CD4-positive, alpha-beta memory T cell (primary cell): Measurements from ENCODE around the gene CTBP2. TPM values are rescaled to one million over a fixed set of nuclear protein-coding genes. Genes with fewer than 3 reads are reported as not detected.

Experiments used
- CTCF ChIA-PET: fragments of 350-600 bp; sonication (Branson Sonifier 250); formaldehyde crosslinking; loops from one replicate; lab custom pipeline; 2021; ENCODE audit warnings: inconsistent platforms; ENCODE audit not compliant: partially characterized antibody; lab: Charles Lee
- POLR2A ChIA-PET: fragments of 350-600 bp; sonication (Branson Sonifier 250); formaldehyde crosslinking; loops from one replicate; lab custom pipeline; 2021; ENCODE audit not compliant: partially characterized antibody; lab: Charles Lee
- DNase-seq, 5 donors: peaks; one replicate each; pipeline versions ENCODE4 v3.0.0 to v3.0.0-alpha.2; 2020 to 2022; ENCODE audit warnings: mixed read lengths in 1 of 5
- H3K27ac ChIP-seq: one replicate; pipeline ENCODE4 v1.7.0; 2013; ENCODE audit warnings: low read depth, low read length
- H3K27me3 ChIP-seq: 2 replicates; pipeline ENCODE4 v1.7.0; 2013; ENCODE audit warnings: mild to moderate bottlenecking, low read length, moderate library complexity; ENCODE audit not compliant: insufficient read depth
- H3K36me3 ChIP-seq: 2 replicates; pipeline ENCODE4 v1.7.0; 2013; ENCODE audit warnings: mild to moderate bottlenecking, low read length, moderate library complexity; ENCODE audit not compliant: insufficient read depth
- H3K4me1 ChIP-seq: 2 replicates; pipeline ENCODE4 v1.7.0; 2013; ENCODE audit warnings: mild to moderate bottlenecking, low read length, moderate library complexity; ENCODE audit not compliant: insufficient read depth
- H3K4me3 ChIP-seq, 2 donors: one replicate each; pipeline ENCODE4 v1.7.0; 2013; ENCODE audit warnings: low read length in 2 of 2, mild to moderate bottlenecking in 1 of 2
- H3K9me3 ChIP-seq, 2 donors: one replicate each; pipeline ENCODE4 v1.7.0; 2013; ENCODE audit warnings: low read length in 2 of 2, control low read depth in 1 of 2; ENCODE audit not compliant: control insufficient read depth in 1 of 2
- H3K27ac Mint-ChIP-seq, 7 donors: one replicate each; pipeline ENCODE4 v1.8.0; 2020 to 2021; ENCODE audit warnings: mixed read lengths in 7 of 7, mild to moderate bottlenecking in 6 of 7, inconsistent platforms in 3 of 7, moderate library complexity in 3 of 7
- H3K27me3 Mint-ChIP-seq, 2 donors: one replicate each; pipeline ENCODE4 v1.8.0; 2020 to 2021; ENCODE audit warnings: mixed read lengths in 2 of 2
- H3K36me3 Mint-ChIP-seq, 2 donors: one replicate each; pipeline ENCODE4 v1.8.0; 2020 to 2021; ENCODE audit warnings: mixed read lengths in 2 of 2, inconsistent platforms in 1 of 2, mild to moderate bottlenecking in 1 of 2
- H3K4me1 Mint-ChIP-seq, 4 donors: one replicate each; pipeline ENCODE4 v1.8.0; 2020 to 2021; ENCODE audit warnings: mixed read lengths in 4 of 4, mild to moderate bottlenecking in 1 of 4
- H3K4me3 Mint-ChIP-seq, 8 donors: one replicate each; pipeline ENCODE4 v1.8.0; 2020 to 2021; ENCODE audit warnings: mixed read lengths in 8 of 8, mild to moderate bottlenecking in 7 of 8, moderate library complexity in 6 of 8, inconsistent platforms in 3 of 8
- H3K9me3 Mint-ChIP-seq, 8 donors: one replicate each; pipeline ENCODE4 v1.8.0; 2020 to 2021; ENCODE audit warnings: mixed read lengths in 8 of 8, mild to moderate bottlenecking in 5 of 8, inconsistent platforms in 3 of 8, moderate library complexity in 1 of 8
- intact Hi-C: fragments of 100-400 bp; cut with micrococcal nuclease; formaldehyde crosslinking; loops from one replicate; pipeline ENCODE4 v1.15.1; 2023
- polyA plus RNA-seq, 2 donors: library from polyadenylated mRNA; unstranded; fragments of 300-500 nt; fragmentation: Illumina TruSeq; gene quantifications; one replicate each; pipeline ENCODE4 v1.2.3, GENCODE V29; 2021
- total RNA-seq, 2 experiments: library from RNA; stranded (reverse); gene quantifications; one replicate each; pipeline ENCODE4 v1.2.3, GENCODE V29; 2021

Gene CTBP2
- total and polyA plus RNA-seq, 4 experiments from 2014 or later: 0.16 to 0.97 (median 0.61) TPM; not detected in 1

GRCh38 chr10:125127110-125127509 is 33.3 kb downstream of the CTBP2 start:
- Mint-ChIP-seq H3K4me1 (no peaks in the 10 kb centered on the region), H3K9me3 (peaks cover 0 to 3% (median 0%) of the 10 kb centered on the region in 8 donors), H3K27ac (no peak overlapping the region), H3K36me3 (no peaks in the 10 kb centered on the region), H3K27me3 (peaks cover 3 to 9% of the 10 kb centered on the region in 2 donors), H3K4me3 (no peak overlapping the region)
- Histone ChIP-seq H3K4me1 (no peaks in the 10 kb centered on the region), H3K9me3 (no peaks in the 10 kb centered on the region), H3K27me3 (no peaks in the 10 kb centered on the region), H3K4me3 (no peak overlapping the region), H3K27ac (no peak overlapping the region), H3K36me3 (no peaks in the 10 kb centered on the region)
- intact Hi-C loops: no loop called here
- DNase-seq: no peak
- ChIA-PET POLR2A (no interaction called here), CTCF (no interaction called here)

DNA sequence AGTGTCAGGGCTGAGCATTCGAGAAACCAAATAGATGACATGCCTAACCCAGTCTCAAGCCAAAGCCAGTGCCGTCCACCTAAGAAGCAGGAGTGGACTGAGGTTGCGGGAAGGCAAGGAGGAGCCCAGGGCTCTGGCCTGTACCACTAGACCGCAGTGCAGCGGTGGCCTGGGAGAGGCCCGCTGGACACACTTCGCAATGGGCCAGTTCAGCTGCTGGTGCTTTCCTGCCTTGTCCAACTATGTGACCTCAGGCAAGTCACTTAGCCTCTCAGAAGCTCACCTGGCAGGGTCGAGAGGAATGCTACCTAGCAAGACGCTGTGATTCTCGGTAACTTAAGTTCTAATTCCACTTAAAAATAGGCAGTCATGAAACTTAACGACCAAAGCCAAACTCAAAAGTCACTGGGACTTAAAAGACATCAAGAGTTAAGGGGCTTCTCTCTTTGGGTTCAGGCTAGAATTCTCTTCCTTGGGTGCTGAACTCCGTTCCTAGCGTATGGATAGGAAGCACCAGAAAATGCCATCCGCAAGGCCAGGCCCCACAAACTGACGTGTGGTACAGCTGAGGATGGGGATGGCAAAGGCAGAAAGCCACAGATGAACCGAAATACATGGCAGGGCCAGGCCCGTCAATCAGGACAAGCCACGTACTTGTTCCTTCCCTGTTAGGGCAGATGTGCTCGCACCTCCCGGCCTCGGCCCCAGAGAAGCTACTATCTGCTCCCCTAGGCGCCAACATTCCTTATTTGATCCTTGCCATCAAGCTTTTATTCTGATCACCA is 34.2 kb downstream of the CTBP2 start:
- no peaks in the 10 kb centered on the region for H3K27me3 ChIP-seq
- no peak overlapping the region for H3K27ac ChIP-seq
- peaks cover 3 to 9% of the 10 kb centered on the region in 2 donors for H3K27me3 Mint-ChIP-seq
- ChIA-PET POLR2A (no interaction called here), CTCF (no interaction called here)
- no peaks in the 10 kb centered on the region for H3K36me3 Mint-ChIP-seq
- no peak overlapping the region for H3K4me3 Mint-ChIP-seq
- H3K9me3 Mint-ChIP-seq: peaks cover 0 to 3% (median 0%) of the 10 kb centered on the region in 8 donors
- H3K36me3 ChIP-seq: no peaks in the 10 kb centered on the region
- no peak overlapping the region for H3K4me3 ChIP-seq
- H3K4me1 Mint-ChIP-seq: no peaks in the 10 kb centered on the region
- intact Hi-C loops: no loop called here
- H3K4me1 ChIP-seq: no peaks in the 10 kb centered on the region
- no peaks in the 10 kb centered on the region for H3K9me3 ChIP-seq
- DNase-seq: no peak
- H3K27ac Mint-ChIP-seq: no peak overlapping the region

- ChIA-PET CTCF (no interaction called here), POLR2A (no interaction called here)
- H3K9me3 Mint-ChIP-seq: no peaks in the 10 kb centered on the region
- no peak overlapping the region for H3K27ac ChIP-seq
- H3K36me3 ChIP-seq: no peaks in the 10 kb centered on the region
- H3K4me1 ChIP-seq: no peaks in the 10 kb centered on the region
- H3K27me3 ChIP-seq: no peaks in the 10 kb centered on the region
- H3K4me3 ChIP-seq: no peak overlapping the region
- H3K4me3 Mint-ChIP-seq: no peak overlapping the region
- intact Hi-C loops: no loop called here
- H3K4me1 Mint-ChIP-seq: no peaks in the 10 kb centered on the region
- no peaks in the 10 kb centered on the region for H3K9me3 ChIP-seq
- H3K27me3 Mint-ChIP-seq: peaks cover 1 to 9% of the 10 kb centered on the region in 2 donors
- H3K36me3 Mint-ChIP-seq: no peaks in the 10 kb centered on the region
- H3K27ac Mint-ChIP-seq: no peak overlapping the region
- no peak for DNase-seq
Measured at GRCh38 chr10:125124907-125125306, 35.5 kb downstream of the CTBP2 start.

GRCh38 chr10:125124115-125124487 is 36.3 kb downstream of the CTBP2 start:
- intact Hi-C loops: no loop called here
- Histone ChIP-seq H3K9me3 (no peaks in the 10 kb centered on the region), H3K4me1 (no peaks in the 10 kb centered on the region), H3K36me3 (no peaks in the 10 kb centered on the region), H3K27ac (no peak overlapping the region), H3K27me3 (no peaks in the 10 kb centered on the region), H3K4me3 (no peak overlapping the region)
- Mint-ChIP-seq H3K36me3 (no peaks in the 10 kb centered on the region), H3K4me3 (no peak overlapping the region), H3K27ac (no peak overlapping the region), H3K9me3 (no peaks in the 10 kb centered on the region), H3K27me3 (peaks cover 1 to 9% of the 10 kb centered on the region in 2 donors), H3K4me1 (no peaks in the 10 kb centered on the region)
- POLR2A ChIA-PET: no interaction called here
- no peak for DNase-seq
- CTCF ChIA-PET: no interaction called here

DNA sequence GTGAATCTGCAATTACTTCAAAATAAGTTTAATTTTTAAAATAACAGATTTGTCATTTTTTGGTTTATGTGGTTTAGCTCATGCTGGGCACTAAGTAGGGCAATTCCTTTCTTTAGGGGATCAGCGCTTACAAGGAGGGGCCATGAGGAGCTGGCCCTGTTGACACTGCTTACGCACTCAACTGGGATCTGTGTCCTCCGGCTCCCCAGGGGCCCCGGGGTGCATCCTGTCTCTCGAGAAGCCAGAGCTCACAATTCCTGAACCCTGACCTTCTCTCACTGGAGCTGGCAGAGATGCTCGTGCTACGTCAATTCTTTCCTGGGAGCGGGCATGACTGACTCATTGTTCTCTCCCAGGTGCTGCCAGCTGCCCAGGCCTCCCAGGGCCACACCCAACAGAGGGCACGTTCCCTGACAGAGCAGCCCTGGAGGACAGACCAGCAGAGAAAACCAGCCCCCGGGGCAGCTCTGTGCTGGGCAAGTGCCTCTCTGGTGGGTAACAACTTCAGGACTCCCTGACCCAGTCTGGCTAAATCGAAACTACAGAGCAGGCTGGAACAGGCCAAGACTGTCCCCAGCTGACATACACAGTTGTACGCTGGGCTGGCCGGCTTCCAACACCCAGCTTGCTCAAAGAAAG is 36.8 kb downstream of the CTBP2 start:
- Mint-ChIP-seq H3K27me3 (peaks cover 1 to 9% of the 10 kb centered on the region in 2 donors), H3K27ac (no peak overlapping the region), H3K4me3 (no peak overlapping the region), H3K4me1 (no peaks in the 10 kb centered on the region), H3K36me3 (no peaks in the 10 kb centered on the region), H3K9me3 (no peaks in the 10 kb centered on the region)
- ChIA-PET POLR2A (no interaction called here), CTCF (no interaction called here)
- H3K36me3 ChIP-seq: no peaks in the 10 kb centered on the region
- H3K4me3 ChIP-seq: no peak overlapping the region
- intact Hi-C loops: no loop called here
- no peak for DNase-seq
- no peaks in the 10 kb centered on the region for H3K27me3 ChIP-seq
- no peak overlapping the region for H3K27ac ChIP-seq
- H3K4me1 ChIP-seq: no peaks in the 10 kb centered on the region
- no peaks in the 10 kb centered on the region for H3K9me3 ChIP-seq

- H3K4me1 ChIP-seq: no peaks in the 10 kb centered on the region
- DNase-seq: no peak
- no peak overlapping the region for H3K4me3 ChIP-seq
- Mint-ChIP-seq H3K4me3 (no peak overlapping the region), H3K36me3 (no peaks in the 10 kb centered on the region), H3K4me1 (no peaks in the 10 kb centered on the region), H3K27ac (no peak overlapping the region), H3K27me3 (peaks cover 1 to 6% of the 10 kb centered on the region in 2 donors), H3K9me3 (no peaks in the 10 kb centered on the region)
- H3K27ac ChIP-seq: no peak overlapping the region
- intact Hi-C loops: no loop called here
- H3K36me3 ChIP-seq: no peaks in the 10 kb centered on the region
- H3K27me3 ChIP-seq: no peaks in the 10 kb centered on the region
- CTCF ChIA-PET: no interaction called here
- no peaks in the 10 kb centered on the region for H3K9me3 ChIP-seq
- POLR2A ChIA-PET: no interaction called here
Measured at GRCh38 chr10:125122566-125122965, 37.8 kb downstream of the CTBP2 start.

- Mint-ChIP-seq H3K27ac (no peak overlapping the region), H3K4me3 (no peak overlapping the region), H3K36me3 (no peaks in the 10 kb centered on the region), H3K4me1 (no peaks in the 10 kb centered on the region), H3K9me3 (no peaks in the 10 kb centered on the region), H3K27me3 (peaks cover 4 to 6% of the 10 kb centered on the region in 2 donors)
- no peaks in the 10 kb centered on the region for H3K36me3 ChIP-seq
- intact Hi-C loops: no loop called here
- POLR2A ChIA-PET: no interaction called here
- H3K27ac ChIP-seq: no peak overlapping the region
- no peak for DNase-seq
- no peak overlapping the region for H3K4me3 ChIP-seq
- CTCF ChIA-PET: no interaction called here
- H3K4me1 ChIP-seq: no peaks in the 10 kb centered on the region
- H3K9me3 ChIP-seq: no peaks in the 10 kb centered on the region
- H3K27me3 ChIP-seq: no peaks in the 10 kb centered on the region
Measured at GRCh38 chr10:125121003-125121402, 39.4 kb downstream of the CTBP2 start.
